GM12873 (cell line): ENCODE measurements around the gene SLIT1.

Experiments used
- TF ChIP-seq, protein P1 (sequence below): IDR thresholded peaks from 2 replicates; pipeline ENCODE4 v1.5.1; 2012; ENCODE audit warnings: low read depth, mild to moderate bottlenecking, moderate library complexity, low read length, control low read depth; ENCODE audit not compliant: insufficient read depth; ENCODE audit errors: missing control alignments

The SLIT1 gene

DNA sequence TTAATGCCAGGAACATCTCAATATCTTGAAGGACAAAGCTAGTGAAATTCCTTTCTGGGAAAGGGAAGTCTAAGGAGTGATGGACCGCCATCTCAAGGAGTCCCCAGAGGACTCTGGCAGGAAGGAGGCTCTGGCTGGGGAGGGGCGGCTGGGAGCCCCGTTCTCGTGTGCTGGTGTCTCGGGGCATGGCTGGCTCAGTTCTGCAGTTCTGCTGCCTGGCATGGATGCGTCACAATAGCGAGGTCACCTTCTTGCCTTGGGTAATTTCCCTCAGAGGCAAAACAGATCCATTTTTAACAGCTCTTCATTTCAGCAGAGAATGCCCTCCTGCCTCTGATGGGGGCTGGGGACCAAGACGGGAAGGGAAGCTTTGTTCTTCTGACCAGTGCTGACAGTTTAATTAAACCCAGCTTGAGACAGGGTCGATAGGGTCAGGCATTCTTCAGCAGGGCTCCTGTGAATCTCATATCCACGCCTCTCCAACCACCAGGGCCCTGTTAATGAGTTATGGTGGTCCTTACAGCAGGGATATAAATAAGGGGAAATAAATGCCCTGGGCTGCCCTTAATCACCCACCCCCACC is 35.7 kb downstream of the SLIT1 start:
- TF ChIP-seq, protein P1, sequence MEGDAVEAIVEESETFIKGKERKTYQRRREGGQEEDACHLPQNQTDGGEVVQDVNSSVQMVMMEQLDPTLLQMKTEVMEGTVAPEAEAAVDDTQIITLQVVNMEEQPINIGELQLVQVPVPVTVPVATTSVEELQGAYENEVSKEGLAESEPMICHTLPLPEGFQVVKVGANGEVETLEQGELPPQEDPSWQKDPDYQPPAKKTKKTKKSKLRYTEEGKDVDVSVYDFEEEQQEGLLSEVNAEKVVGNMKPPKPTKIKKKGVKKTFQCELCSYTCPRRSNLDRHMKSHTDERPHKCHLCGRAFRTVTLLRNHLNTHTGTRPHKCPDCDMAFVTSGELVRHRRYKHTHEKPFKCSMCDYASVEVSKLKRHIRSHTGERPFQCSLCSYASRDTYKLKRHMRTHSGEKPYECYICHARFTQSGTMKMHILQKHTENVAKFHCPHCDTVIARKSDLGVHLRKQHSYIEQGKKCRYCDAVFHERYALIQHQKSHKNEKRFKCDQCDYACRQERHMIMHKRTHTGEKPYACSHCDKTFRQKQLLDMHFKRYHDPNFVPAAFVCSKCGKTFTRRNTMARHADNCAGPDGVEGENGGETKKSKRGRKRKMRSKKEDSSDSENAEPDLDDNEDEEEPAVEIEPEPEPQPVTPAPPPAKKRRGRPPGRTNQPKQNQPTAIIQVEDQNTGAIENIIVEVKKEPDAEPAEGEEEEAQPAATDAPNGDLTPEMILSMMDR: no peak

- TF ChIP-seq, protein P1: no peak
Measured at GRCh38 chr10:97149079-97149531, 36.7 kb downstream of the SLIT1 start.

DNA sequence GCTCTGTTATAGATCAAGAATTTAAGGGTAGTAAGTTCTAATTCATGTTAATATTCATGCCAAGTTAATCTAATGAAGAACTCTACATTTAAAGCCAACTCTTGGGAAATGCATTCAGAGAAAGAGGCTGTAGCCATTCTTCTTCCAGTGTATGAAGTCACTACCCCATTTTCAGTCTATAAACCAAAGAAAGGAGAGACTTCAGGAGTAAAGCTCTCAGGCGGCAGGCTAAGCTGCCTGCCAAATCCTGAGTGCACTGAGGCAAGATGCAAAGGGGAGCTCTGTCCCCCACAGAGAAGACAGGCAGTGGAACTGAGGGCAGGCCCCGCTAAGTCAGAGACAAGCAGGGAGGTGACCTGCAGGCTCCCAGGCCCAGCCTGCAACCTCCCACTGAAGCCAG is 41.5 kb downstream of the SLIT1 start:
- TF ChIP-seq, protein P1: no peak

DNA sequence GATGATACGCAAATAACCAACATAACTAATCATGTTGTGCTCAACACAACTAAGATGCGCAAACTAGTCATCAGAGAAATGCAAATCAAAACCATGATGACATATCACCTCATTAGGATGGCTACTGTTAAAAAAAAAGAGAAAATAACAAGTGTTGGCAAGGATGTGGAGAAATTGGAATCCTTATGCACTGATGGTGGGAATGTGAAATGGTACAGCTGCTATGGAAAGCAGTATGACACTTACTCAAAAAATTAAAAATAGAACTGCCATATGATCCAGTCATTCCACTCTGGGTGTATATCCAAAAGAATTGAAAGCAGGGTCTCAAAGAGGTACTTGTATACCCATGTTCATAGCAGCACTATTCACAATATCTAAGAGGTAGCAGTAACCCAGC is 42.9 kb downstream of the SLIT1 start:
- TF ChIP-seq, protein P1: no peak

- TF ChIP-seq, protein P1: no peak
Measured at GRCh38 chr10:97140902-97141745, 44.6 kb downstream of the SLIT1 start.

- TF ChIP-seq, protein P1: no peak
Measured at GRCh38 chr10:97140049-97140846, 45.5 kb downstream of the SLIT1 start.

DNA sequence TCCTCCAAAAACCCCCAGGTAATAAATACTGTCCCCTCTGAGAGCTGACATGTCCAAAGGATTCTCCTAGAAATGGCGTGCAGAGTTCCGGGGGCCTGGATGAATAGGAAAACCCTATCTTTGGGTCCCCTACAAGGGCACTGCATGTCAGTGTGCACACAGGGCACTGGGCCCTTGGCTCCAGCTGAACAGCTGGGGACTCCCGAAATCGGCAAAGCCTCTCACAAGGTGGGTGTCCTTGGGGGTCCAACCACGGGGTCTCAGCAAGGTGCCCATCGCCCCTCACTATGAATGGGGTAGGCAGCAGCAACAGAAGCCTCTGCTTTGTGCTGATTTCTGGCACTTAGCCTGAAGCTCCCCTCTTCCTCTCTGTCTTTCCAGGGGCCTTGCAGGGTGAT is 46.1 kb downstream of the SLIT1 start:
- TF ChIP-seq, protein P1: no peak
